GM12864 (cell line): ENCODE results near the gene RNF141.

Experiments
- DNase-seq: peaks from one replicate; pipeline ENCODE4 v3.0.0-alpha.2; 2011; ENCODE audit warnings: low read depth
- H3K4me3 ChIP-seq: 2 replicates; pipeline ENCODE4 v1.5.1; 2011; ENCODE audit warnings: mild to moderate bottlenecking, low read depth, low read length, control low read depth
- TF ChIP-seq, protein P1 (sequence below): IDR thresholded peaks from 2 replicates; pipeline ENCODE4 v1.5.1; 2011; ENCODE audit warnings: low read depth, mild to moderate bottlenecking, moderate library complexity, low read length, control low read depth, inconsistent platforms; ENCODE audit errors: missing control alignments

RNF141 gene

DNA sequence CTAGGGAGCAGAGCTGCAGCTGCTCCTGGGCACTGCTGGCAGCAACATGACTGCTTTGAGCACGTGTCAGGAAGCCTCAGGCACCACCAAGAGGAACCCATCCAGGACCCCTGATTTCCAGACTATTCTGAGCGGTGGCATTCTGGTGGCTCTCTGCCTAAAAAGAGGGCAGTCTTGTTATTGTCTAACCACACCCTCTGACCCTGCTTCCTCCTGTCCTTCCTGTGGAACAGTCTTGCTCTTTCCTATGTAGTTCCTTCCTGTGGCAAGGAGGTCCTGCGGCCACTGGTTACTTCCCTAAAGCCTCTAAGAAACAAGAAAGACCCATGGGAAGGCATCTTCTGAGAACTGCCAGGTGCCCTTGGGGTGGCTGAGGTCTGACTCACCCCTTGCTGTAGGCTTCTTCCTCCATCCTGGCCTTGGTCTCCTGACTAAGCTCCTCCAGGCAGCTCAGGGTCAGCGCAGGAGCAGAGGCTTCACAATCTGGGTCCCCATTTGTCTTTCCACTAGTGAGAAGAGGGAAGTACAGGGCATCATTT is 40.6 kb upstream of the RNF141 start:
- TF ChIP-seq, protein P1, sequence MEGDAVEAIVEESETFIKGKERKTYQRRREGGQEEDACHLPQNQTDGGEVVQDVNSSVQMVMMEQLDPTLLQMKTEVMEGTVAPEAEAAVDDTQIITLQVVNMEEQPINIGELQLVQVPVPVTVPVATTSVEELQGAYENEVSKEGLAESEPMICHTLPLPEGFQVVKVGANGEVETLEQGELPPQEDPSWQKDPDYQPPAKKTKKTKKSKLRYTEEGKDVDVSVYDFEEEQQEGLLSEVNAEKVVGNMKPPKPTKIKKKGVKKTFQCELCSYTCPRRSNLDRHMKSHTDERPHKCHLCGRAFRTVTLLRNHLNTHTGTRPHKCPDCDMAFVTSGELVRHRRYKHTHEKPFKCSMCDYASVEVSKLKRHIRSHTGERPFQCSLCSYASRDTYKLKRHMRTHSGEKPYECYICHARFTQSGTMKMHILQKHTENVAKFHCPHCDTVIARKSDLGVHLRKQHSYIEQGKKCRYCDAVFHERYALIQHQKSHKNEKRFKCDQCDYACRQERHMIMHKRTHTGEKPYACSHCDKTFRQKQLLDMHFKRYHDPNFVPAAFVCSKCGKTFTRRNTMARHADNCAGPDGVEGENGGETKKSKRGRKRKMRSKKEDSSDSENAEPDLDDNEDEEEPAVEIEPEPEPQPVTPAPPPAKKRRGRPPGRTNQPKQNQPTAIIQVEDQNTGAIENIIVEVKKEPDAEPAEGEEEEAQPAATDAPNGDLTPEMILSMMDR: no peak
- no peak overlapping the region for H3K4me3 ChIP-seq
- no peak for DNase-seq

DNA sequence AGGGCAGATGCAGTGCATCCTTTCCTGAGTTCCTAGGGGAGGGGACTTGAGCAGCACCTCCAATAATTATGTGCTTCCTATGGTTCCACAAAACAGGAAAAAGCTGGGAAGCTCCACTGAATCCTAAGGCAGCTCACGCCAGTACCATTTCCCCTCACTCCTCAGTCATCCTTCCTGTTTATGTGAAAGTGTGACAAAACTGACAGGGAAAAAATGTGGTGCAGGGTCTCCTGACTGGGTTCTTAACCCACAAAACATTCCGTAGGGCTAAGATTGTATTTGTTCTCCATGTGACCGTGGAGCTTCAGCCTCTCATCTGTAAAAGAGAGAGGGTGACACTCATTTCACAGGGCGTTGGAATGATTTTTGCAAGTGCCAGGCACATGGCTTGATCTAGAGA is 39.6 kb upstream of the RNF141 start:
- TF ChIP-seq, protein P1: no peak

DNA sequence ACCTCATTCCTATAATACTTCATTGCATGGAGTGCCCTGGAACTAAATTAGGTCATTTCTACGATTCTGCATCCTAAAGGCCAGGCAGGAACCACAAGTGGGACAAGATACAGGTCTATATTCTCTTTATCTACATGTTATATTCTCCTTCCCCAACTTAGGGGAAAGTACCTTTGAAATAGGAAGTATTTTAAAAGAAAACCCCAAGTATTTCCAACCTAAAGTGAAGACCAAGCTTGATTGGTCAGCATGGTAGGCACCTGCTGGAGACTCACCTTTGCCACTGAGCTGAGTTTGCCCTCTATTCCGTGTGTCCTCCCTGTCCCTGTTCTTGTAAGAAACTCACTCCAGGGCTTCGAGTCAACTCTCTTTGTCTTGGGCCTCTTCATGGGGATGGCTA is 38.7 kb upstream of the RNF141 start:
- H3K4me3 ChIP-seq: no peak overlapping the region
- TF ChIP-seq, protein P1: no peak
- DNase-seq: no peak

More for the DNA sequence above, 39.6 kb upstream of the RNF141 start:
- no peak for DNase-seq
- no peak overlapping the region for H3K4me3 ChIP-seq

GRCh38 chr11:10576035-10576398 is 35.0 kb upstream of the RNF141 start:
- no peak for DNase-seq
- H3K4me3 ChIP-seq: no peak overlapping the region
- TF ChIP-seq, protein P1: no peak

DNA sequence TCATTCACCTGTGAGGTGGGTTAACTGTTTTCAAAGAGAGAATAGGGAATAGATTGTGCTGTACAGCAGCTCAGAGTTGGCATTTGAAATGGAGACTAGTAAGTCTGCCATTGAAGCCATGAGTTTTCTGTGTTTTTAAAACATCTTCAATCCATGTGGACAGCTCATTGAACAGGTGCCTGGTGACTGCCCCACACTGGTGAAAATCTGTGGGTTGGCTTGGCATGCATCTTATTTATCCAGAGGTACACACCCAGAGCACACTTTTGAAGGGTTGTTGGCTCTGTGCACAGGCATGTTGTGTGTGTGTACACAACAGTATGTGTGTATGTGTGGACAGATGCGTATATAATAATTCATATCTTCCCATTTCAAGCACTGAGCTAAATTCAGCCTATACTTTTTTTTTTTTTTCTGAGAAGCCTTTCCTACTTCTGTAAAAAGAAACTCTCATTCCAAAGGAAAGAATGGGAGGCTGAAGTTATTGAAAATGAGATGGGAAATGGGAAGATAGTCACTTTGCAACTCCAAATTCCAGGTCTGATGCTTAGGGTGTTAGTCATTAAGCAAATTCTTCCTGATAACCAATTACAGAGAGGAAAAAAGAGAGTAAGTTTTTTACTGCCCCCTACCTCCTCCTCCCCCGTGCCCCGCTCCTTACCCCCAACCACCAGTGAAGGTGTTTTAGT is 34.5 kb upstream of the RNF141 start:
- DNase-seq: no peak

GRCh38 chr11:10573556-10573955 is 32.6 kb upstream of the RNF141 start:
- TF ChIP-seq, protein P1: no peak
- DNase-seq: no peak
- no peak overlapping the region for H3K4me3 ChIP-seq

More for the DNA sequence above, 34.5 kb upstream of the RNF141 start:
- TF ChIP-seq, protein P1: no peak
- H3K4me3 ChIP-seq: no peak overlapping the region

DNA sequence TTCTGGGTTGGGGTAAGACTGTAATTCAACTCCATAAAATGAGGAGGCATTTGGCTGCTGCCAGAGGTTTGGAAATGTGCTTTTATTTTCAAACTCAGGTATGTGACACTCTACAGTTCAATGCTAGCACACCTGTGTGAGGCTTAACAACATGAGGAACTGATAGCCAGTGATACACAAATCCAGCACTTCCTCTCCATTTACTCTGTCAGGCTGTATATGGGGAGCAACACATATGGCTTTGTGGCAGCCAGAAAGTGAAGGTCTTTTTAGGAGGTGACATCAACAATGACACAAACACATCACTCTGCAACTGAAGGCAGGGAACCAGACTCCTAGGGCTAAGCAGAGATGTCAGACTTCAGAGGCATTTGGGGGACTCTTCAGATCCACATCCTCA is 32.0 kb upstream of the RNF141 start:
- DNase-seq: no peak
- TF ChIP-seq, protein P1: no peak
- H3K4me3 ChIP-seq: no peak overlapping the region
